Fibroblast of lung (primary cell): Measurements from ENCODE around the gene HNMT.

Source experiments
- EZH2 ChIP-seq: IDR thresholded peaks from 2 replicates; pipeline ENCODE4 v1.5.1; 2012; ENCODE audit warnings: low read length, control low read depth, mild to moderate bottlenecking; ENCODE audit errors: missing control alignments
- TF ChIP-seq, protein P1 (sequence below), 2 donors: IDR thresholded peaks in 1 of 2; conservative IDR thresholded peaks in 1 of 2; 1 replicate in 1 of 2; 2 replicates in 1 of 2; pipeline ENCODE4 v1.5.1; 2011 to 2012; ENCODE audit warnings: low read length in 2 of 2, control low read depth in 1 of 2, inconsistent platforms in 1 of 2, low read depth in 1 of 2, mild to moderate bottlenecking in 1 of 2

DNA sequence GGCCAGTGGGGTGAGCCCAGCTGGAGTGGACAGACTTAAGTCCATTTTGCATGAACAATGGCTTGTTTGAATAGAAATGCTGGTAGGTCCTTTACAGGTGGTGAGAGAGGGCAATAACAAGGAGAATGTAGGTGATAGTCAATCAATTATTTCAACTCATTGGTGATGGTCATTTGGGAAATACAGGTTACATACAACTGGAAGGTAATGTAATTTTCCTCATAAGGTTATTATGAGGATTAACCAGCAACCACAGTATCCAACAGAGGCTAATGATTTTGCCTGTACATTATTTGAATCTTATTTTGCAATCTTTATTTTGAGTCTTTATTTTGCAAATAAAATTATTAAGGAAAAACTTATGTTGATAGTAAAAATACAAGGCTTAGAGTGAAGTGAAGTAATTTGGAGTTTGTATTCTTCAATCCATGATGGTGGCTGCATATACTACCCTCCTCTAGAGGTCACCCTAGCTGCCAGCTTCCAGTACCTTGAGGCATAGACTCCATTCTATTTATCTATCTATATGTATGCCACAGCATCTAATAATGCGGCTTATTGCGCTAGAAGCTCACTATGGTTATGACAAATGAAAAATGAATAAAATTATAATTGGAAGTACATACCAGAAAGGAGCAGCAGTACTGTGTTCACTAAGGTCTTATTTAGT is 20.5 kb upstream of the HNMT start:
- TF ChIP-seq, protein P1, sequence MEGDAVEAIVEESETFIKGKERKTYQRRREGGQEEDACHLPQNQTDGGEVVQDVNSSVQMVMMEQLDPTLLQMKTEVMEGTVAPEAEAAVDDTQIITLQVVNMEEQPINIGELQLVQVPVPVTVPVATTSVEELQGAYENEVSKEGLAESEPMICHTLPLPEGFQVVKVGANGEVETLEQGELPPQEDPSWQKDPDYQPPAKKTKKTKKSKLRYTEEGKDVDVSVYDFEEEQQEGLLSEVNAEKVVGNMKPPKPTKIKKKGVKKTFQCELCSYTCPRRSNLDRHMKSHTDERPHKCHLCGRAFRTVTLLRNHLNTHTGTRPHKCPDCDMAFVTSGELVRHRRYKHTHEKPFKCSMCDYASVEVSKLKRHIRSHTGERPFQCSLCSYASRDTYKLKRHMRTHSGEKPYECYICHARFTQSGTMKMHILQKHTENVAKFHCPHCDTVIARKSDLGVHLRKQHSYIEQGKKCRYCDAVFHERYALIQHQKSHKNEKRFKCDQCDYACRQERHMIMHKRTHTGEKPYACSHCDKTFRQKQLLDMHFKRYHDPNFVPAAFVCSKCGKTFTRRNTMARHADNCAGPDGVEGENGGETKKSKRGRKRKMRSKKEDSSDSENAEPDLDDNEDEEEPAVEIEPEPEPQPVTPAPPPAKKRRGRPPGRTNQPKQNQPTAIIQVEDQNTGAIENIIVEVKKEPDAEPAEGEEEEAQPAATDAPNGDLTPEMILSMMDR (conservative IDR thresholded peaks at IDR 0.05 in 1 of 2, IDR thresholded peaks at IDR 0.05 in 1 of 2; ENCODE audit: low read depth in 1 of 2, low read length in 2 of 2): no peak
- no peak for TF ChIP-seq EZH2
